Metanephros (tissue), 2 donors: ENCODE data around the gene PTH1R. TPM values are rescaled to one million over a fixed set of nuclear protein-coding genes. Genes with fewer than 3 reads are reported as not detected.

Experiments used
- small RNA-seq: library from RNA; depleted of rRNA; stranded (forward); fragments of <200 nt; gene quantifications from one replicate; pipeline ENCODE3, GENCODE V24; 2014; ENCODE audit warnings: low replicate concordance
- total RNA-seq: library from RNA; depleted of rRNA; stranded (reverse); fragments of >200 nt; gene quantifications from one replicate; pipeline ENCODE4 v1.2.3, GENCODE V29; 2014

PTH1R gene
- 127 TPM for total RNA-seq

GRCh38 chr3:46877406-46878125, at the start of gene PTH1R:
TSS of gene PTH1R (plus strand) at chr3:46877721. CDS start at chr3:46883560, 5,839 bp downstream.

DNA sequence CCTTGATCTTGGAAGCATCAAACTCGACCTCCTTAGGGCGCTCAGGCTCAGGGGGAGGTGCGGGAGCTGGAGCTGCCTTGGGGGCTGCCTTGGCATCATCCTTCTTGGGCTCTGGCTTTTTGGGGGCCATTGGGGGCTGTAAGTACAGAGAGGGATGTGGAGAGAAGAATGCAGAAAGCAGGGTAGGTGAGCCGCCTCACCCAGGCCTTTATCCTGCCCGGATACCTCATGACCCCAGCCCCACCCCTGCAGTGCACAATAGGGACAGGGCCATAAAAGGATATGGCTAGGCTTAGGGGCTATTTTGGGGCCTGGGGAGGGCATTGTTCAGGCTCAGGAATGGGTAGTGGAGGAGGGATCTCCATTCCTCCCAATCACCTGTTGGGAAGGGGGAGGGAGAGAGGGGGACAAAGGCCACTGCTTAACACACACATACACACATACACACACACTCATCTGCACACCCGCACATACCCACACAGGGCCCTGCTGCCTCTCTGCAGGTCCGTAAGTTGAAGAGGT, 14.2 kb upstream of the PTH1R start, which contains the start of gene MYL3:
TSS of gene MYL3 (minus strand) at position 184 of the 522 bp plus-strand sequence. CDS start at position 130, 54 bp downstream.

Small RNA genes within 50 kb of the gene (small RNA-seq; reads per million reads assigned to genes)
- gene AC109583.2, result not detected

Other genes with a start within 250 kb of the PTH1R start
- 12.2 TPM for gene ALS2CL, start 184.0 kb upstream of the PTH1R start, total RNA-seq
- 0.64 TPM for gene TMIE, start 176.3 kb upstream of the PTH1R start, total RNA-seq
- 0.99 TPM for gene PRSS50, start 159.9 kb upstream of the PTH1R start, total RNA-seq
- gene MYL3, start 14.3 kb upstream of the PTH1R start, total RNA-seq, result 23.5 TPM
- 28.1 TPM for gene CCDC12, start 99.0 kb downstream of the PTH1R start, total RNA-seq
- gene NBEAL2, start 101.9 kb downstream of the PTH1R start, total RNA-seq, result 39.9 TPM